Peyer's patch (tissue), 4 donors: Measurements from ENCODE around the gene KCNAB3.

Source experiments
- CTCF ChIP-seq, 6 experiments: fragments of 450-650 bp in 4 of 6; fragments of 200-600 bp in 2 of 6; sonication (generic) in 1 of 6; IDR thresholded peaks; one replicate each; pipeline ENCODE4 v1.5.1; 2017 to 2019; ENCODE audit warnings: antibody characterized with exemption in 6 of 6, mild to moderate bottlenecking in 3 of 6, moderate library complexity in 1 of 6
- POLR2A ChIP-seq, 2 donors: fragments of 450-650 bp; IDR thresholded peaks; one replicate each; pipeline ENCODE4 v1.5.1; 2017; ENCODE audit warnings: antibody characterized with exemption in 2 of 2, mild to moderate bottlenecking in 2 of 2, moderate library complexity in 2 of 2

GRCh38 chr17:7881276-7882054 lies 48.2 kb downstream of the KCNAB3 start:
- TF ChIP-seq CTCF (IDR thresholded peaks at IDR 0.05), result no peak
- no peak for TF ChIP-seq POLR2A (IDR thresholded peaks at IDR 0.05)
